Suprapubic skin (tissue), 4 donors: ENCODE measurements around the gene NRG4. TPM values are rescaled to one million over a fixed set of nuclear protein-coding genes. Genes with fewer than 3 reads are reported as not detected.

ENCODE experiments used
- DNase-seq, 2 donors: peaks; one replicate each; pipeline ENCODE4 v3.0.0-alpha.2; 2019; ENCODE audit warnings: low spot score in 2 of 2
- H3K27ac ChIP-seq: fragments of 200-600 bp; sonication (generic); one replicate; pipeline ENCODE4 v1.5.1; 2019
- H3K27me3 ChIP-seq: fragments of 200-600 bp; sonication (generic); one replicate; pipeline ENCODE4 v1.5.1; 2019
- H3K36me3 ChIP-seq: fragments of 200-600 bp; sonication (generic); one replicate; pipeline ENCODE4 v1.5.1; 2019
- H3K4me1 ChIP-seq: fragments of 200-600 bp; sonication (generic); one replicate; pipeline ENCODE4 v1.5.1; 2019
- H3K4me3 ChIP-seq: fragments of 200-600 bp; sonication (generic); one replicate; pipeline ENCODE4 v1.5.1; 2019; ENCODE audit warnings: mild to moderate bottlenecking
- H3K9me3 ChIP-seq: fragments of 200-600 bp; sonication (generic); one replicate; pipeline ENCODE4 v1.5.1; 2019
- CTCF ChIP-seq, 2 donors: fragments of 200-600 bp in 1 of 2; fragments of 450-650 bp in 1 of 2; sonication (generic) in 1 of 2; IDR thresholded peaks; one replicate each; pipeline ENCODE4 v1.5.1; 2016 to 2019; ENCODE audit warnings: antibody characterized with exemption in 2 of 2, mild to moderate bottlenecking in 1 of 2, moderate library complexity in 1 of 2
- EP300 ChIP-seq: sonication (generic); formaldehyde crosslinking; IDR thresholded peaks from one replicate; pipeline ENCODE4 v1.6.1; 2017; ENCODE audit warnings: antibody characterized with exemption
- POLR2A ChIP-seq, 2 donors: fragments of 450-650 bp; IDR thresholded peaks; one replicate each; pipeline ENCODE4 v1.6.1; 2017; ENCODE audit warnings: antibody characterized with exemption in 2 of 2, mild to moderate bottlenecking in 2 of 2, moderate library complexity in 2 of 2
- POLR2AphosphoS5 ChIP-seq, 3 donors: sonication (generic); formaldehyde crosslinking; IDR thresholded peaks; one replicate each; pipeline ENCODE4 v1.6.1; 2017; ENCODE audit warnings: antibody characterized with exemption in 3 of 3
- WGBS: methylation state at CpG from one replicate; pipeline ENCODE4 v1.1.5; 2018; 5-methylcytosine and 5-hydroxymethylcytosine counted together
- total RNA-seq, 4 donors: library from RNA; depleted of rRNA; stranded (reverse); fragments of >200 nt; gene quantifications; one replicate each; pipeline ENCODE4 v1.1.0, GENCODE V29; 2016

NRG4 gene
- total RNA-seq, 4 donors from 2014 or later: 0.17 to 4.6 (median 2.9) TPM

GRCh38 chr15:75900577-75900976 is 111.6 kb downstream of the NRG4 start:
- DNase-seq: no peak
- H3K27ac ChIP-seq: no peak overlapping the region
- H3K4me1 ChIP-seq: peaks cover 17% of the 10 kb centered on the region
- TF ChIP-seq CTCF (IDR thresholded peaks at IDR 0.05) (no peak), POLR2AphosphoS5 (IDR thresholded peaks at IDR 0.05) (no peak), EP300 (no peak), POLR2A (IDR thresholded peaks at IDR 0.05) (no peak)
- H3K4me3 ChIP-seq: no peak overlapping the region
- no peaks in the 10 kb centered on the region for H3K9me3 ChIP-seq
- H3K27me3 ChIP-seq: no peaks in the 10 kb centered on the region
- H3K36me3 ChIP-seq: peaks cover 7% of the 10 kb centered on the region

- no peak for DNase-seq
- Histone ChIP-seq H3K27me3 (no peaks in the 10 kb centered on the region), H3K9me3 (no peaks in the 10 kb centered on the region), H3K27ac (no peak overlapping the region), H3K36me3 (peaks cover 18% of the 10 kb centered on the region), H3K4me3 (no peak overlapping the region), H3K4me1 (no peaks in the 10 kb centered on the region)
- 91% methylated on average over 2 of the region's 2 CpGs for WGBS
- TF ChIP-seq POLR2AphosphoS5 (IDR thresholded peaks at IDR 0.05): no peak
Measured at GRCh38 chr15:75895731-75896130, 116.5 kb downstream of the NRG4 start.

GRCh38 chr15:75891895-75892294 is 120.3 kb downstream of the NRG4 start:
- peaks cover 11% of the 10 kb centered on the region for H3K36me3 ChIP-seq
- H3K27me3 ChIP-seq: no peaks in the 10 kb centered on the region
- H3K4me3 ChIP-seq: no peak overlapping the region
- H3K27ac ChIP-seq: no peak overlapping the region
- no peak for DNase-seq
- no peaks in the 10 kb centered on the region for H3K9me3 ChIP-seq
- TF ChIP-seq POLR2AphosphoS5 (IDR thresholded peaks at IDR 0.05) (no peak), POLR2A (IDR thresholded peaks at IDR 0.05) (no peak), EP300 (no peak)
- no peaks in the 10 kb centered on the region for H3K4me1 ChIP-seq

Other genes with a start within 250 kb of the NRG4 start
- 10 to 100 TPM; 15.1 to 21.2 (median 19.3) TPM for gene UBE2Q2, start 169.0 kb downstream of the NRG4 start, total RNA-seq
- gene FBXO22, start 108.5 kb downstream of the NRG4 start, total RNA-seq: 10 to 100 TPM; 17.2 to 33.4 (median 22.2) TPM
- 1 to 10 TPM; 1.4 to 3.1 (median 2.3) TPM for gene TMEM266, start 47.6 kb upstream of the NRG4 start, total RNA-seq